Liver (tissue), 9 donors: ENCODE results near the gene TECRL. TPM values are rescaled to one million over a fixed set of nuclear protein-coding genes. Genes with fewer than 3 reads are reported as not detected.

Experiments used
- DNase-seq: peaks from one replicate; pipeline ENCODE4 v3.0.0-alpha.2; 2017; ENCODE audit warnings: low spot score
- H3K27ac ChIP-seq, 2 donors: one replicate each; pipeline ENCODE4 v1.7.0; 2013; ENCODE audit warnings: inconsistent platforms in 2 of 2, low read length in 2 of 2, control low read depth in 1 of 2, low read depth in 1 of 2, mild to moderate bottlenecking in 1 of 2
- H3K27me3 ChIP-seq, 4 donors: one replicate each; pipeline versions ENCODE4 v1.6.1 to v1.7.0; 2013; ENCODE audit warnings: low read length in 3 of 4, inconsistent platforms in 1 of 4, mild to moderate bottlenecking in 1 of 4, moderate library complexity in 1 of 4; ENCODE audit not compliant: control insufficient read depth in 4 of 4, insufficient read depth in 4 of 4
- H3K36me3 ChIP-seq, 4 donors: one replicate each; pipeline versions ENCODE4 v1.6.1 to v1.7.0; 2013; ENCODE audit warnings: low read length in 3 of 4, mild to moderate bottlenecking in 3 of 4, low read depth in 1 of 4, moderate library complexity in 1 of 4; ENCODE audit not compliant: control insufficient read depth in 4 of 4, insufficient read depth in 3 of 4
- H3K4me1 ChIP-seq, 4 donors: one replicate each; pipeline versions ENCODE4 v1.6.1 to v1.7.0; 2013; ENCODE audit warnings: low read length in 3 of 4, mild to moderate bottlenecking in 3 of 4, moderate library complexity in 1 of 4; ENCODE audit not compliant: control insufficient read depth in 4 of 4, insufficient read depth in 4 of 4
- H3K4me3 ChIP-seq, 3 donors: one replicate each; pipeline versions ENCODE4 v1.6.1 to v1.7.0; 2013; ENCODE audit warnings: low read length in 3 of 3, control low read depth in 1 of 3, low read depth in 1 of 3, mild to moderate bottlenecking in 1 of 3
- H3K9ac ChIP-seq, 2 donors: one replicate each; pipeline ENCODE4 v1.7.0; 2013; ENCODE audit warnings: low read length in 2 of 2, mild to moderate bottlenecking in 2 of 2, moderate library complexity in 2 of 2, control low read depth in 1 of 2, low read depth in 1 of 2
- H3K9me3 ChIP-seq, 4 donors: one replicate each; pipeline versions ENCODE4 v1.6.1 to v1.7.0; 2013; ENCODE audit warnings: low read length in 3 of 4; ENCODE audit not compliant: control insufficient read depth in 4 of 4
- EGR1 ChIP-seq, 2 donors: IDR thresholded peaks; 2 replicates each; pipeline ENCODE4 v1.6.1; 2016 to 2018; ENCODE audit warnings: antibody characterized with exemption in 2 of 2, low read depth in 2 of 2
- FOXA2 ChIP-seq: IDR thresholded peaks from 2 replicates; pipeline ENCODE4 v1.6.1; 2016; ENCODE audit warnings: antibody characterized with exemption
- GABPA ChIP-seq, 2 donors: IDR thresholded peaks in 1 of 2; conservative IDR thresholded peaks in 1 of 2; 2 replicates each; pipeline ENCODE4 v1.6.1; 2016; ENCODE audit warnings: antibody characterized with exemption in 2 of 2, mild to moderate bottlenecking in 1 of 2, moderate library complexity in 1 of 2
- HNF4A ChIP-seq, 2 donors: conservative IDR thresholded peaks; 2 replicates each; pipeline ENCODE4 v1.6.1; 2016; ENCODE audit warnings: antibody characterized with exemption in 2 of 2, mild to moderate bottlenecking in 2 of 2
- HNF4G ChIP-seq: IDR thresholded peaks from 2 replicates; pipeline ENCODE4 v1.6.1; 2016; ENCODE audit warnings: antibody characterized with exemption
- RAD21 ChIP-seq, 2 donors: IDR thresholded peaks; 2 replicates each; pipeline ENCODE4 v1.6.1; 2016; ENCODE audit warnings: antibody characterized with exemption in 2 of 2, mild to moderate bottlenecking in 2 of 2
- SP1 ChIP-seq: IDR thresholded peaks from 2 replicates; pipeline ENCODE4 v1.6.1; 2018; ENCODE audit warnings: antibody characterized with exemption, mild to moderate bottlenecking
- TAF1 ChIP-seq: conservative IDR thresholded peaks from 2 replicates; pipeline ENCODE4 v1.6.1; 2016; ENCODE audit warnings: antibody characterized with exemption, mild to moderate bottlenecking
- YY1 ChIP-seq: IDR thresholded peaks from 2 replicates; pipeline ENCODE4 v1.6.1; 2016; ENCODE audit warnings: antibody characterized with exemption, mild to moderate bottlenecking
- WGBS: extraction: QIAGEN DNeasy Blood & Tissue Kit; methylation state at CpG from one replicate; pipeline ENCODE4 v1.1.7; 2013; 5-methylcytosine and 5-hydroxymethylcytosine counted together
- polyA plus RNA-seq, 2 donors: library from polyadenylated mRNA; stranded (reverse) in 1 of 2; unstranded in 1 of 2; fragments of 200-250 nt in 1 of 2; fragments of >200 nt in 1 of 2; fragmentation: Nextera tagmentation in 1 of 2; extraction: Ambion mirVana in 1 of 2; gene quantifications; one replicate each; pipeline versions ENCODE4 v1.2.1 to v1.2.3, GENCODE V29; 2013 to 2015
- total RNA-seq, 2 donors: library from RNA; depleted of rRNA; stranded (reverse); fragments of >200 nt; gene quantifications; one replicate each; pipeline ENCODE4 v1.2.3, GENCODE V29; 2014
- TF ChIP-seq, protein P1 (sequence below): fragments of 150-350 bp; IDR thresholded peaks from 2 replicates; pipeline ENCODE4 v1.5.1; 2017; ENCODE audit warnings: improper control_type of control experiment, low read depth, low read length; ENCODE audit not compliant: missing input control
- TF ChIP-seq, protein P2 (sequence below): IDR thresholded peaks from 2 replicates; pipeline ENCODE4 v1.6.1; 2016; ENCODE audit warnings: antibody characterized with exemption
- TF ChIP-seq, protein P3 (sequence below): IDR thresholded peaks from 2 replicates; pipeline ENCODE4 v1.6.1; 2016; ENCODE audit warnings: antibody characterized with exemption, mild to moderate bottlenecking
- TF ChIP-seq, protein P4 (sequence below): IDR thresholded peaks from 2 replicates; pipeline ENCODE4 v1.6.1; 2016; ENCODE audit warnings: antibody characterized with exemption
- donor health status: healthy.
- donor health status: healthy.
- donor health status: healthy.
- donor health status: healthy.
- donor health status: healthy.

Gene TECRL
- total and polyA plus RNA-seq, 4 donors = not detected

DNA sequence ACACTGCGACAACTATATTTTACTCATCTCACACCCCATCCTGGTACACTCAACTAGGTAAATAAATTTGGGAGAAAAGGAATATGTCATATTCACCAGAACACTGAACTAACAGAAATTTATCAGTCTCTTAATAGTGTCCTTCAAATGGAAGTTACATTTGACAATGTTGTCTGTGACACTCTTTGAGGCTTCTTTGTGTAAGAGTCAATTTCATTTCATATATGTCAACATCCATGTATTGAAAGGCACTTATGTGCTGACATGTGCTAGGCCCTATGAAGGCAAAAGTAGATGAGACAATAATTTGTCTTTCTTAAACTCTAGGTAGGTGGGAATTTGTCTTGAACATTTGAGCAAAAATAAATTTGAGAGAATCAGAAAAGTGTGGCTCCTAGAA is 82.0 kb downstream of the TECRL start:
- H3K9ac ChIP-seq = no peak overlapping the region
- H3K9me3 ChIP-seq = peaks cover 0 to 5% (median 2%) of the 10 kb centered on the region in 4 donors
- TF ChIP-seq SP1 = no peak
- TF ChIP-seq TAF1 = no peak
- TF ChIP-seq, protein P1, sequence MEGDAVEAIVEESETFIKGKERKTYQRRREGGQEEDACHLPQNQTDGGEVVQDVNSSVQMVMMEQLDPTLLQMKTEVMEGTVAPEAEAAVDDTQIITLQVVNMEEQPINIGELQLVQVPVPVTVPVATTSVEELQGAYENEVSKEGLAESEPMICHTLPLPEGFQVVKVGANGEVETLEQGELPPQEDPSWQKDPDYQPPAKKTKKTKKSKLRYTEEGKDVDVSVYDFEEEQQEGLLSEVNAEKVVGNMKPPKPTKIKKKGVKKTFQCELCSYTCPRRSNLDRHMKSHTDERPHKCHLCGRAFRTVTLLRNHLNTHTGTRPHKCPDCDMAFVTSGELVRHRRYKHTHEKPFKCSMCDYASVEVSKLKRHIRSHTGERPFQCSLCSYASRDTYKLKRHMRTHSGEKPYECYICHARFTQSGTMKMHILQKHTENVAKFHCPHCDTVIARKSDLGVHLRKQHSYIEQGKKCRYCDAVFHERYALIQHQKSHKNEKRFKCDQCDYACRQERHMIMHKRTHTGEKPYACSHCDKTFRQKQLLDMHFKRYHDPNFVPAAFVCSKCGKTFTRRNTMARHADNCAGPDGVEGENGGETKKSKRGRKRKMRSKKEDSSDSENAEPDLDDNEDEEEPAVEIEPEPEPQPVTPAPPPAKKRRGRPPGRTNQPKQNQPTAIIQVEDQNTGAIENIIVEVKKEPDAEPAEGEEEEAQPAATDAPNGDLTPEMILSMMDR = no peak
- no peak for TF ChIP-seq FOXA2
- TF ChIP-seq HNF4A (conservative IDR thresholded peaks at IDR 0.05) = no peak
- TF ChIP-seq EGR1 (IDR thresholded peaks at IDR 0.05; ENCODE audit: low read depth in 2 of 2) = no peak
- no peak for TF ChIP-seq GABPA (IDR thresholded peaks at IDR 0.05 in 1 of 2, conservative IDR thresholded peaks at IDR 0.05 in 1 of 2)
- TF ChIP-seq, protein P2, sequence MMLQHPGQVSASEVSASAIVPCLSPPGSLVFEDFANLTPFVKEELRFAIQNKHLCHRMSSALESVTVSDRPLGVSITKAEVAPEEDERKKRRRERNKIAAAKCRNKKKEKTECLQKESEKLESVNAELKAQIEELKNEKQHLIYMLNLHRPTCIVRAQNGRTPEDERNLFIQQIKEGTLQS = no peak
- H3K4me3 ChIP-seq = no peak overlapping the region
- no peaks in the 10 kb centered on the region for H3K36me3 ChIP-seq
- H3K27me3 ChIP-seq = no peaks in the 10 kb centered on the region
- DNase-seq = no peak
- H3K27ac ChIP-seq = no peak overlapping the region
- H3K4me1 ChIP-seq = no peaks in the 10 kb centered on the region
- WGBS = 83% methylated on average over 1 of the region's 1 CpG

DNA sequence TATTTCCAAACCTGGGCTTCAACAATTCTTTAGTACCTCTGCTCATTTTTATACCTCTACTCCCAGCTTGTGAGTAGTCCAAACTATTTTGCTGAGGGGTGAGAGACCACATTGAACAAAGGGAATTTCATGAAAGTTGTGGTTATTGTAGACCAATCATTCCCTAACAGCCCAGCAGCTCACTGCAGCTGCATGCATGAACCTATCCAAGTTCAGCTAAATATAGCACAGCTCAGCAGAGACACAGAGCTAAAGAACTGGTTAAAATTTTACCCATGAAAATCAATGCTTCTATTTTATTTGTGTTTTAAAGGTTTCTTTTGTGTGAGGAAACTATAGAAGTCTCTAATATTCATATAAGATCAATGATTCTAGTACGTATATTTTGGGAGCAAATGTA is 82.7 kb downstream of the TECRL start:
- no peaks in the 10 kb centered on the region for H3K4me1 ChIP-seq
- TF ChIP-seq RAD21 (IDR thresholded peaks at IDR 0.05) = no peak
- TF ChIP-seq, protein P3, sequence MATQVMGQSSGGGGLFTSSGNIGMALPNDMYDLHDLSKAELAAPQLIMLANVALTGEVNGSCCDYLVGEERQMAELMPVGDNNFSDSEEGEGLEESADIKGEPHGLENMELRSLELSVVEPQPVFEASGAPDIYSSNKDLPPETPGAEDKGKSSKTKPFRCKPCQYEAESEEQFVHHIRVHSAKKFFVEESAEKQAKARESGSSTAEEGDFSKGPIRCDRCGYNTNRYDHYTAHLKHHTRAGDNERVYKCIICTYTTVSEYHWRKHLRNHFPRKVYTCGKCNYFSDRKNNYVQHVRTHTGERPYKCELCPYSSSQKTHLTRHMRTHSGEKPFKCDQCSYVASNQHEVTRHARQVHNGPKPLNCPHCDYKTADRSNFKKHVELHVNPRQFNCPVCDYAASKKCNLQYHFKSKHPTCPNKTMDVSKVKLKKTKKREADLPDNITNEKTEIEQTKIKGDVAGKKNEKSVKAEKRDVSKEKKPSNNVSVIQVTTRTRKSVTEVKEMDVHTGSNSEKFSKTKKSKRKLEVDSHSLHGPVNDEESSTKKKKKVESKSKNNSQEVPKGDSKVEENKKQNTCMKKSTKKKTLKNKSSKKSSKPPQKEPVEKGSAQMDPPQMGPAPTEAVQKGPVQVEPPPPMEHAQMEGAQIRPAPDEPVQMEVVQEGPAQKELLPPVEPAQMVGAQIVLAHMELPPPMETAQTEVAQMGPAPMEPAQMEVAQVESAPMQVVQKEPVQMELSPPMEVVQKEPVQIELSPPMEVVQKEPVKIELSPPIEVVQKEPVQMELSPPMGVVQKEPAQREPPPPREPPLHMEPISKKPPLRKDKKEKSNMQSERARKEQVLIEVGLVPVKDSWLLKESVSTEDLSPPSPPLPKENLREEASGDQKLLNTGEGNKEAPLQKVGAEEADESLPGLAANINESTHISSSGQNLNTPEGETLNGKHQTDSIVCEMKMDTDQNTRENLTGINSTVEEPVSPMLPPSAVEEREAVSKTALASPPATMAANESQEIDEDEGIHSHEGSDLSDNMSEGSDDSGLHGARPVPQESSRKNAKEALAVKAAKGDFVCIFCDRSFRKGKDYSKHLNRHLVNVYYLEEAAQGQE = no peak
- TF ChIP-seq, protein P4, sequence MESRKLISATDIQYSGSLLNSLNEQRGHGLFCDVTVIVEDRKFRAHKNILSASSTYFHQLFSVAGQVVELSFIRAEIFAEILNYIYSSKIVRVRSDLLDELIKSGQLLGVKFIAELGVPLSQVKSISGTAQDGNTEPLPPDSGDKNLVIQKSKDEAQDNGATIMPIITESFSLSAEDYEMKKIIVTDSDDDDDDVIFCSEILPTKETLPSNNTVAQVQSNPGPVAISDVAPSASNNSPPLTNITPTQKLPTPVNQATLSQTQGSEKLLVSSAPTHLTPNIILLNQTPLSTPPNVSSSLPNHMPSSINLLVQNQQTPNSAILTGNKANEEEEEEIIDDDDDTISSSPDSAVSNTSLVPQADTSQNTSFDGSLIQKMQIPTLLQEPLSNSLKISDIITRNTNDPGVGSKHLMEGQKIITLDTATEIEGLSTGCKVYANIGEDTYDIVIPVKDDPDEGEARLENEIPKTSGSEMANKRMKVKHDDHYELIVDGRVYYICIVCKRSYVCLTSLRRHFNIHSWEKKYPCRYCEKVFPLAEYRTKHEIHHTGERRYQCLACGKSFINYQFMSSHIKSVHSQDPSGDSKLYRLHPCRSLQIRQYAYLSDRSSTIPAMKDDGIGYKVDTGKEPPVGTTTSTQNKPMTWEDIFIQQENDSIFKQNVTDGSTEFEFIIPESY = no peak
- TF ChIP-seq HNF4G = no peak
- TF ChIP-seq YY1 = no peak
- no peak overlapping the region for H3K4me3 ChIP-seq
- no peaks in the 10 kb centered on the region for H3K36me3 ChIP-seq
- peaks cover 0 to 5% (median 2%) of the 10 kb centered on the region in 4 donors for H3K9me3 ChIP-seq
- no peaks in the 10 kb centered on the region for H3K27me3 ChIP-seq
- 65% methylated on average over 1 of the region's 1 CpG for WGBS
- no peak for DNase-seq
- H3K9ac ChIP-seq = no peak overlapping the region
- H3K27ac ChIP-seq = no peak overlapping the region
